SK-N-SH treated with all-trans-retinoic acid at 6 μM for 48 hours (cell line): ENCODE measurements around the gene PPP4R3A.

Source experiments
- ATAC-seq: fragments of 200-7000 bp; cut with Tn5 transposase; 3 replicates; pipeline ENCODE4 v1.9.1; 2020; ENCODE audit warnings: mild to moderate bottlenecking, moderate library complexity
- ARNTL ChIP-seq: fragments of 450-650 bp; formaldehyde crosslinking; IDR thresholded peaks from 2 replicates; pipeline ENCODE4 v1.5.0; 2020; ENCODE audit warnings: low read depth, mild to moderate bottlenecking, moderate library complexity, borderline replicate concordance
- BACH2 ChIP-seq: fragments of 250-450 bp; sonication (Bioruptor Pico); IDR thresholded peaks from 2 replicates; pipeline ENCODE4 v1.9.0; 2021; ENCODE audit warnings: mild to moderate bottlenecking, borderline replicate concordance
- CSDC2 ChIP-seq: fragments of 250-450 bp; sonication (Bioruptor Pico); IDR thresholded peaks from 2 replicates; pipeline ENCODE4 v1.5.0; 2020; ENCODE audit warnings: mild to moderate bottlenecking, moderate library complexity
- ESRRG ChIP-seq: fragments of 250-450 bp; sonication (Bioruptor Pico); IDR thresholded peaks from 2 replicates; pipeline ENCODE4 v1.6.1; 2021; ENCODE audit warnings: mild to moderate bottlenecking
- GLIS3 ChIP-seq: fragments of 250-450 bp; sonication (Bioruptor Pico); IDR thresholded peaks from 2 replicates; pipeline ENCODE4 v1.5.0; 2020; ENCODE audit warnings: mild to moderate bottlenecking, moderate library complexity
- OSR1 ChIP-seq: fragments of 250-450 bp; sonication (Bioruptor Pico); IDR thresholded peaks from 2 replicates; pipeline ENCODE4 v1.8.0; 2022; ENCODE audit warnings: moderate library complexity, mild to moderate bottlenecking, inconsistent platforms
- PPARA ChIP-seq: fragments of 250-450 bp; sonication (Bioruptor Pico); IDR thresholded peaks from 2 replicates; pipeline ENCODE4 v1.5.0; 2020; ENCODE audit warnings: mild to moderate bottlenecking, borderline replicate concordance
- RARB ChIP-seq: fragments of 250-450 bp; sonication (Bioruptor Pico); IDR thresholded peaks from 2 replicates; pipeline ENCODE4 v1.8.0; 2021; ENCODE audit warnings: mild to moderate bottlenecking, moderate library complexity
- SNAI2 ChIP-seq: fragments of 250-450 bp; sonication (Bioruptor Pico); IDR thresholded peaks from 2 replicates; pipeline ENCODE4 v1.5.0; 2020; ENCODE audit warnings: mild to moderate bottlenecking, moderate library complexity
- TCF4 ChIP-seq: fragments of 250-450 bp; sonication (Bioruptor Pico); IDR thresholded peaks from 2 replicates; pipeline ENCODE4 v1.8.0; 2021; ENCODE audit warnings: mild to moderate bottlenecking, moderate library complexity, borderline replicate concordance
- ZC3H10 ChIP-seq: fragments of 250-450 bp; sonication (Bioruptor Pico); IDR thresholded peaks from 2 replicates; pipeline ENCODE4 v1.5.1; 2021; ENCODE audit warnings: mild to moderate bottlenecking, moderate library complexity
- ZFP3 ChIP-seq: fragments of 250-450 bp; sonication (Bioruptor Pico); IDR thresholded peaks from 2 replicates; pipeline ENCODE4 v1.5.0; 2020; ENCODE audit warnings: mild to moderate bottlenecking, moderate library complexity
- ZNF565 ChIP-seq: fragments of 450-650 bp; formaldehyde crosslinking; conservative IDR thresholded peaks from 2 replicates; pipeline ENCODE4 v1.5.0; 2020; ENCODE audit warnings: low read depth, mild to moderate bottlenecking, moderate library complexity
- ZNF70 ChIP-seq: fragments of 450-650 bp; formaldehyde crosslinking; IDR thresholded peaks from 2 replicates; pipeline ENCODE4 v1.5.0; 2020; ENCODE audit warnings: mild to moderate bottlenecking, moderate library complexity
- TF ChIP-seq, protein P1 (sequence below): fragments of 250-450 bp; sonication (Bioruptor Pico); IDR thresholded peaks from 2 replicates; pipeline ENCODE4 v1.5.1; 2021; ENCODE audit warnings: mild to moderate bottlenecking, moderate library complexity
- TF ChIP-seq, protein P2 (sequence below): fragments of 250-450 bp; sonication (Bioruptor Pico); IDR thresholded peaks from 2 replicates; pipeline ENCODE4 v1.5.0; 2020; ENCODE audit warnings: mild to moderate bottlenecking, moderate library complexity
- TF ChIP-seq, protein P3 (sequence below): fragments of 250-450 bp; sonication (Bioruptor Pico); IDR thresholded peaks from 2 replicates; pipeline ENCODE4 v1.5.1; 2020; ENCODE audit warnings: low read depth, mild to moderate bottlenecking, moderate library complexity
- TF ChIP-seq, protein P4 (sequence below): fragments of 250-450 bp; sonication (Bioruptor Pico); IDR thresholded peaks from 2 replicates; pipeline ENCODE4 v1.8.0; 2021; ENCODE audit warnings: low read depth, mild to moderate bottlenecking, moderate library complexity, borderline replicate concordance

The PPP4R3A gene

DNA sequence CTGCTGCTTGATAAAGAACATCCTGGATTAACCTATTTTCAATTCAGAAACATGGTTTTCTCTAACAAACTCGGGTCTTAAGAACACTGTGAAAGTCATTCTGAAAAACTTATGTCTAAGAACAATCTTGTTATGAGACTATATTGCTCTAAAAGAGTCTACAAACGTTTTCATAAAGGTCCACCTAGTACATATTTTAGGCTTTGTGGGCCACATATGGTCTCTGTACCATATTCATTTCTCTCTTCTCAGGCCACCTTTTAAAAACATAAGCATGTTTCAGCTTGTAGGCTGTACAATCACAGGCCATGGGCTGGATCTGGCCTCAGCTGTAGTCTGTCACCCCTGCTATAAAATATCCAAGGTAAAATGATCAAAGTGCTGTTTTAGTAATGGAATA, 39.9 kb downstream of the PPP4R3A start:
- no peak for ATAC-seq
- TF ChIP-seq CSDC2 (CRISPR knock-in tag) (no peak), ZNF70 (CRISPR knock-in tag) (no peak), PPARA (no peak), ZFP3 (CRISPR knock-in tag) (no peak), ARNTL (CRISPR knock-in tag) (no peak), BACH2 (CRISPR knock-in tag) (no peak), OSR1 (CRISPR knock-in tag) (no peak)
- TF ChIP-seq, protein P1, sequence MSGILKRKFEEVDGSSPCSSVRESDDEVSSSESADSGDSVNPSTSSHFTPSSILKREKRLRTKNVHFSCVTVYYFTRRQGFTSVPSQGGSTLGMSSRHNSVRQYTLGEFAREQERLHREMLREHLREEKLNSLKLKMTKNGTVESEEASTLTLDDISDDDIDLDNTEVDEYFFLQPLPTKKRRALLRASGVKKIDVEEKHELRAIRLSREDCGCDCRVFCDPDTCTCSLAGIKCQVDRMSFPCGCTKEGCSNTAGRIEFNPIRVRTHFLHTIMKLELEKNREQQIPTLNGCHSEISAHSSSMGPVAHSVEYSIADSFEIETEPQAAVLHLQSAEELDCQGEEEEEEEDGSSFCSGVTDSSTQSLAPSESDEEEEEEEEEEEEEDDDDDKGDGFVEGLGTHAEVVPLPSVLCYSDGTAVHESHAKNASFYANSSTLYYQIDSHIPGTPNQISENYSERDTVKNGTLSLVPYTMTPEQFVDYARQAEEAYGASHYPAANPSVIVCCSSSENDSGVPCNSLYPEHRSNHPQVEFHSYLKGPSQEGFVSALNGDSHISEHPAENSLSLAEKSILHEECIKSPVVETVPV (CRISPR knock-in tag), result no peak
- TF ChIP-seq, protein P2, sequence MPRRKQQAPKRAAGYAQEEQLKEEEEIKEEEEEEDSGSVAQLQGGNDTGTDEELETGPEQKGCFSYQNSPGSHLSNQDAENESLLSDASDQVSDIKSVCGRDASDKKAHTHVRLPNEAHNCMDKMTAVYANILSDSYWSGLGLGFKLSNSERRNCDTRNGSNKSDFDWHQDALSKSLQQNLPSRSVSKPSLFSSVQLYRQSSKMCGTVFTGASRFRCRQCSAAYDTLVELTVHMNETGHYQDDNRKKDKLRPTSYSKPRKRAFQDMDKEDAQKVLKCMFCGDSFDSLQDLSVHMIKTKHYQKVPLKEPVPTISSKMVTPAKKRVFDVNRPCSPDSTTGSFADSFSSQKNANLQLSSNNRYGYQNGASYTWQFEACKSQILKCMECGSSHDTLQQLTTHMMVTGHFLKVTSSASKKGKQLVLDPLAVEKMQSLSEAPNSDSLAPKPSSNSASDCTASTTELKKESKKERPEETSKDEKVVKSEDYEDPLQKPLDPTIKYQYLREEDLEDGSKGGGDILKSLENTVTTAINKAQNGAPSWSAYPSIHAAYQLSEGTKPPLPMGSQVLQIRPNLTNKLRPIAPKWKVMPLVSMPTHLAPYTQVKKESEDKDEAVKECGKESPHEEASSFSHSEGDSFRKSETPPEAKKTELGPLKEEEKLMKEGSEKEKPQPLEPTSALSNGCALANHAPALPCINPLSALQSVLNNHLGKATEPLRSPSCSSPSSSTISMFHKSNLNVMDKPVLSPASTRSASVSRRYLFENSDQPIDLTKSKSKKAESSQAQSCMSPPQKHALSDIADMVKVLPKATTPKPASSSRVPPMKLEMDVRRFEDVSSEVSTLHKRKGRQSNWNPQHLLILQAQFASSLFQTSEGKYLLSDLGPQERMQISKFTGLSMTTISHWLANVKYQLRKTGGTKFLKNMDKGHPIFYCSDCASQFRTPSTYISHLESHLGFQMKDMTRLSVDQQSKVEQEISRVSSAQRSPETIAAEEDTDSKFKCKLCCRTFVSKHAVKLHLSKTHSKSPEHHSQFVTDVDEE (CRISPR knock-in tag), result no peak

DNA sequence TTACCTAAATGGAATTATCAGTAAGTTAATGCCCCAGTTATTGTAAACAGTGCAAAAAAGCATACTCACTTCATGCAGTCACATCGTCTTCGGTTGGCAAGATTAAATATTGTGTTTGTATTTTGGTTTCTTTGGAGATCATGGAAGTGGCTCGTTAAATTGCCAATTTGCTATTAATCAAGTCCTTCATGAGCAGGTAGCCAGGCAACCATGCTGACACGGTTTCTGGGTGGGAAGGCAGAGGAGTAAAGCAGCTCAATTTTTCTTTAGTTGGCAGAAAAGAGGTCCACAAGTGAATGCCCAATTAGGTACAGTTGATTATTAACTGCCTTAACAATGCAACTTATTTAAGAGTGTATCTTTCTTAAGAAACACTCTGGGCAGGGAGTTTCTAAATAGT, 43.9 kb downstream of the PPP4R3A start:
- TF ChIP-seq ZFP3 (CRISPR knock-in tag), result no peak
- no peak for TF ChIP-seq RARB (CRISPR knock-in tag)
- TF ChIP-seq, protein P3, sequence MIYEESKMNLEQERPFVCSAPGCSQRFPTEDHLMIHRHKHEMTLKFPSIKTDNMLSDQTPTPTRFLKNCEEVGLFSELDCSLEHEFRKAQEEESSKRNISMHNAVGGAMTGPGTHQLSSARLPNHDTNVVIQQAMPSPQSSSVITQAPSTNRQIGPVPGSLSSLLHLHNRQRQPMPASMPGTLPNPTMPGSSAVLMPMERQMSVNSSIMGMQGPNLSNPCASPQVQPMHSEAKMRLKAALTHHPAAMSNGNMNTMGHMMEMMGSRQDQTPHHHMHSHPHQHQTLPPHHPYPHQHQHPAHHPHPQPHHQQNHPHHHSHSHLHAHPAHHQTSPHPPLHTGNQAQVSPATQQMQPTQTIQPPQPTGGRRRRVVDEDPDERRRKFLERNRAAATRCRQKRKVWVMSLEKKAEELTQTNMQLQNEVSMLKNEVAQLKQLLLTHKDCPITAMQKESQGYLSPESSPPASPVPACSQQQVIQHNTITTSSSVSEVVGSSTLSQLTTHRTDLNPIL (CRISPR knock-in tag), result no peak
- no peak for ATAC-seq

DNA sequence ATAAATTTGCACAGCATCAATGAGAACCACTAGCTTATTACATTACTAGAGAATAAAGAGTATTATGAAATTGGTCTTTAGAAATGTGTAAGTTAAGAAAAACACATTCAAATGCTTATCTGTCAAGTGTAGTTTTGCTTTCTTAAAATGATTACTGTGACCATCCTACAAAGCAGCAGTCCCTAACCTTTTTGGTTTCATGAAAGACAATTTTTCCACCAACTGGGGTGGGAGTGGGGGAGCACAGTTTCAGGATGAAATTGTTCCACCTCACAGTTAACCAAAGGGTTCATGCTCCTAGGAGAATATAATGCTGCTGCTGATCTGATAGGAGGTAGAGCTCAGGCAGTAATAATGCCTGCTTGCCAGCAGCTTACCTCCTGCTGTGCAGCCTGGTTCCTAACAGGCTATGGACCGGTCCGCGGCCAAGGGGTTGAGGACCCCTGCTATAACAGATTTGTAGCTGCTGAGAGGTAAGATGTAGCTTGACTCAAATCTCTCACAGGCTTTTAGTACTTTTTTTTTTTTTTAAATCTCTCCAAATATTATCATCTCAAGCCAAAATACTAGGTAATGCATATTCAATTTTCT, 45.4 kb downstream of the PPP4R3A start:
- ATAC-seq, result no peak
- no peak for TF ChIP-seq RARB (CRISPR knock-in tag)
- TF ChIP-seq, protein P3 (CRISPR knock-in tag), result no peak
- TF ChIP-seq PPARA, result no peak
- TF ChIP-seq, protein P4, sequence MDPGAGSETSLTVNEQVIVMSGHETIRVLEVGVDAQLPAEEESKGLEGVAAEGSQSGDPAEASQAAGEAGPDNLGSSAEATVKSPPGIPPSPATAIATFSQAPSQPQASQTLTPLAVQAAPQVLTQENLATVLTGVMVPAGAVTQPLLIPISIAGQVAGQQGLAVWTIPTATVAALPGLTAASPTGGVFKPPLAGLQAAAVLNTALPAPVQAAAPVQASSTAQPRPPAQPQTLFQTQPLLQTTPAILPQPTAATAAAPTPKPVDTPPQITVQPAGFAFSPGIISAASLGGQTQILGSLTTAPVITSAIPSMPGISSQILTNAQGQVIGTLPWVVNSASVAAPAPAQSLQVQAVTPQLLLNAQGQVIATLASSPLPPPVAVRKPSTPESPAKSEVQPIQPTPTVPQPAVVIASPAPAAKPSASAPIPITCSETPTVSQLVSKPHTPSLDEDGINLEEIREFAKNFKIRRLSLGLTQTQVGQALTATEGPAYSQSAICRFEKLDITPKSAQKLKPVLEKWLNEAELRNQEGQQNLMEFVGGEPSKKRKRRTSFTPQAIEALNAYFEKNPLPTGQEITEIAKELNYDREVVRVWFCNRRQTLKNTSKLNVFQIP, result no peak
- TF ChIP-seq GLIS3, result no peak

DNA sequence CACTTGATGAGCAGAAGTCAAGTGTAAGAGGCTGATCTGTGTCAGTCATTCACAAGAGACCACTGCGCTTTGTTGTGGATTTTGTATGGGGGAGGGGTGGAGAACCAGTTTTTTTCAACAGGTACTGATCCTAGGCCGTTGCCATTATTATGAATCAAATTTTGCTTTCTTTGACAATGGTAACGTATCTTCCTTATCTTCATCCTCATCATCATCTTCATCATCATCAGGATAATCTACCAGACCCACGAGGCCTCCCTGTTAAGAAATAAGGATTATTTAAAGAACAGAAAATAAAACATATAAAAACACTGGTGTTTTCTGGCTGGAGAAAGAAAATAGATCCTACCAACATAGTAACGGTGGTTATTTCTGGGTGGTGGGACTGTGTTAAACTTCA, 51.5 kb downstream of the PPP4R3A start:
- ATAC-seq, result no peak
- TF ChIP-seq ZNF565 (CRISPR knock-in tag) (no peak), OSR1 (CRISPR knock-in tag) (no peak), GLIS3 (no peak), ZC3H10 (CRISPR knock-in tag) (no peak), ARNTL (CRISPR knock-in tag) (no peak), TCF4 (CRISPR knock-in tag) (no peak), SNAI2 (CRISPR knock-in tag) (no peak)
- TF ChIP-seq, all 23 proteins: peak for 0

DNA sequence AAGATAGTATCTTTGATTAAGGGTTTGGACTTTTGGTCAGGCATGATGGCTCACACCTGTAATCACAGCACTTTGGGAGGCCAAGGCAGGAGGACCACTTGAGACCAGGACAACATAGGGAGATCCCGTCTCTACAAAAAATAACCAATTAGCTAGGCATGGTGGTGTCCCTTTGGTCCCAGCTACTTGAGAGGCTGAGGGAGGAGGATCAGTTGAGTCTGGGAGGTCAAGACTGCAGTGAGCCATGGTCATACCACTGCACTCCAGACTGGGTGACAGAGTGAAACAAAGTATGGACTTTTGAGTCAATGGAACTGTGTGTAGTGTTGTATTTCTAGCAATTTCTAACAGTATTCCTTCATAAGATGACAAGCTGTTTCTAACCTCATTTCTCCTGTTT, 53.8 kb downstream of the PPP4R3A start:
- no peak for ATAC-seq
- TF ChIP-seq ZC3H10 (CRISPR knock-in tag), result no peak
- no peak for TF ChIP-seq ESRRG (CRISPR knock-in tag)
- TF ChIP-seq RARB (CRISPR knock-in tag), result no peak
